ENCODE measurements around the gene MEG3. TPM values are rescaled to one million over a fixed set of nuclear protein-coding genes. Genes with fewer than 3 reads are reported as not detected.

MEG3 gene
- total and polyA plus RNA-seq, 2 of the 4 experiments (the other 2 are of a cell fraction): 31.5 to 556 TPM

- dilution Hi-C loops (cut with HindIII; ENCODE audit: low sequenced_read_pairs, unreplicated experiment): no loop called here
- WGBS, 2 experiments (ENCODE audit: extremely low coverage in 2 of 2, insufficient read length in 1 of 2): 89% methylated on average over 25 of the region's 34 CpGs; no CpG with 5 or more reads in 1 of the 2 experiments
- ATAC-seq (ENCODE audit: low read depth): no peak
Observed at GRCh38 chr14:100880271-100881101, 54.6 kb downstream of the MEG3 start.

More at GRCh38 chr14:100880271-100881101, 54.6 kb downstream of the MEG3 start:
- Histone ChIP-seq H2AK9ac (replicated peaks; ENCODE audit: low read depth, low read length, poor library complexity) (no peak overlapping the region), H2BK15ac (ENCODE audit: low read depth, low read length) (no peak overlapping the region), H3K18ac (ENCODE audit: low read depth, low read length) (no peak overlapping the region), H2AFZ (replicated peaks; ENCODE audit: low read length, poor library complexity) (no peak overlapping the region), H4K91ac (ENCODE audit: insufficient read depth, low read depth, low read length) (no peak overlapping the region), H3K4me1 (ENCODE audit: control insufficient read depth, insufficient read depth, low read length) (peaks cover under 1% of the 10 kb centered on the region; the same call in 1 of the 2 replicates), H4K8ac (ENCODE audit: low read depth in 2 of 2, low read length in 2 of 2) (no peak overlapping the region), H3K9ac (ENCODE audit: low read depth, low read length) (no peak overlapping the region), H4K5ac (ENCODE audit: low read depth, low read length) (no peak overlapping the region), H2AK5ac (ENCODE audit: low read depth, low read length) (no peak overlapping the region), H3K4ac (ENCODE audit: low read depth, low read length) (no peak overlapping the region), H3K27me3 (ENCODE audit: control insufficient read depth, insufficient read depth, low read length) (no peaks in the 10 kb centered on the region), H3K23ac (ENCODE audit: low read depth, low read length) (no peak overlapping the region), H3K4me3 (ENCODE audit: insufficient read depth, low read depth, low read length) (no peak overlapping the region), H3K27ac (ENCODE audit: insufficient read depth, low read length) (no peak overlapping the region), H3K4me2 (ENCODE audit: low read depth, low read length) (no peak overlapping the region), H2BK120ac (ENCODE audit: low read depth, low read length) (no peak overlapping the region), H3K9me3 (ENCODE audit: control insufficient read depth, insufficient read depth, low read length) (peaks cover 3% of the 10 kb centered on the region; the same call in 1 of the 2 replicates), H3K56ac (ENCODE audit: extremely low read depth, insufficient read depth, low read length) (no peak overlapping the region), H3K9me1 (ENCODE audit: insufficient read depth, low read length) (peaks cover 4% of the 10 kb centered on the region; the same call in 1 of the 2 replicates), H3K14ac (replicated peaks; ENCODE audit: low read depth, low read length) (no peak overlapping the region), H3K36me3 (ENCODE audit: control insufficient read depth, insufficient read depth, low read length) (peaks cover 79% of the 10 kb centered on the region), H4K20me1 (ENCODE audit: insufficient read depth, low read length) (peaks cover 75% of the 10 kb centered on the region), H2BK20ac (ENCODE audit: low read depth, low read length) (no peak overlapping the region), H3K79me1 (ENCODE audit: low read depth in 1 of 2, low read length in 2 of 2) (peaks cover 10 to 49% of the 10 kb centered on the region in 2 experiments), H2BK5ac (ENCODE audit: low read depth, low read length, poor library complexity, severe bottlenecking) (no peak overlapping the region)
- no TSS peak for BruUV-seq (replicated peaks)
- intact Hi-C loops (cut with micrococcal nuclease): no loop called here
- in situ Hi-C loops (cut with MboI; ENCODE audit: low sequenced_read_pairs): no loop called here
- TF ChIP-seq, protein P1, sequence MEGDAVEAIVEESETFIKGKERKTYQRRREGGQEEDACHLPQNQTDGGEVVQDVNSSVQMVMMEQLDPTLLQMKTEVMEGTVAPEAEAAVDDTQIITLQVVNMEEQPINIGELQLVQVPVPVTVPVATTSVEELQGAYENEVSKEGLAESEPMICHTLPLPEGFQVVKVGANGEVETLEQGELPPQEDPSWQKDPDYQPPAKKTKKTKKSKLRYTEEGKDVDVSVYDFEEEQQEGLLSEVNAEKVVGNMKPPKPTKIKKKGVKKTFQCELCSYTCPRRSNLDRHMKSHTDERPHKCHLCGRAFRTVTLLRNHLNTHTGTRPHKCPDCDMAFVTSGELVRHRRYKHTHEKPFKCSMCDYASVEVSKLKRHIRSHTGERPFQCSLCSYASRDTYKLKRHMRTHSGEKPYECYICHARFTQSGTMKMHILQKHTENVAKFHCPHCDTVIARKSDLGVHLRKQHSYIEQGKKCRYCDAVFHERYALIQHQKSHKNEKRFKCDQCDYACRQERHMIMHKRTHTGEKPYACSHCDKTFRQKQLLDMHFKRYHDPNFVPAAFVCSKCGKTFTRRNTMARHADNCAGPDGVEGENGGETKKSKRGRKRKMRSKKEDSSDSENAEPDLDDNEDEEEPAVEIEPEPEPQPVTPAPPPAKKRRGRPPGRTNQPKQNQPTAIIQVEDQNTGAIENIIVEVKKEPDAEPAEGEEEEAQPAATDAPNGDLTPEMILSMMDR (conservative IDR thresholded peaks at IDR 0.05; ENCODE audit: low read depth, low read length): no peak
- no peak for TF ChIP-seq CHD1 (IDR thresholded peaks at IDR 0.05; ENCODE audit: low read depth, low read length)
- TF ChIP-seq MAFK (IDR thresholded peaks at IDR 0.05; ENCODE audit: low read depth, low read length): no peak
- no peak for TF ChIP-seq FOS (IDR thresholded peaks at IDR 0.05; ENCODE audit: low read depth, low read length)
- TF ChIP-seq, protein P2, sequence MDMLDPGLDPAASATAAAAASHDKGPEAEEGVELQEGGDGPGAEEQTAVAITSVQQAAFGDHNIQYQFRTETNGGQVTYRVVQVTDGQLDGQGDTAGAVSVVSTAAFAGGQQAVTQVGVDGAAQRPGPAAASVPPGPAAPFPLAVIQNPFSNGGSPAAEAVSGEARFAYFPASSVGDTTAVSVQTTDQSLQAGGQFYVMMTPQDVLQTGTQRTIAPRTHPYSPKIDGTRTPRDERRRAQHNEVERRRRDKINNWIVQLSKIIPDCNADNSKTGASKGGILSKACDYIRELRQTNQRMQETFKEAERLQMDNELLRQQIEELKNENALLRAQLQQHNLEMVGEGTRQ (IDR thresholded peaks at IDR 0.05; ENCODE audit: low read depth, low read length): no peak
- no peak for TF ChIP-seq RCOR1 (IDR thresholded peaks at IDR 0.05; ENCODE audit: insufficient replicate concordance, low read length)
- TF ChIP-seq MAZ (IDR thresholded peaks at IDR 0.05; ENCODE audit: borderline replicate concordance, low read depth, low read length): no peak
- ChIA-PET CTCF (no interaction called here), POLR2A (ENCODE audit: unreplicated experiment) (no interaction called here)
- no peak for DNase-seq
